Trophoblast cell (in vitro differentiated cells and primary cell): ENCODE data around the gene NPIPB2.
"Not testable (repeated sequence)": the region's sequence is repeated elsewhere in the genome, so short reads cannot be mapped to it uniquely, and the experiment has no call there.

Experiments used
- DNase-seq, 2 donors: peaks; one replicate each; pipeline ENCODE4 v3.0.0-alpha.2; 2016
- H2AFZ ChIP-seq: 2 replicates; pipeline ENCODE4 v1.6.1; 2013; ENCODE audit warnings: low read length, moderate library complexity, mild to moderate bottlenecking; ENCODE audit not compliant: insufficient read depth, poor library complexity
- H2AK5ac ChIP-seq: 2 replicates; pipeline ENCODE4 v1.6.1; 2013; ENCODE audit warnings: mild to moderate bottlenecking, low read length
- H2BK120ac ChIP-seq: 2 replicates; pipeline ENCODE4 v1.6.1; 2013; ENCODE audit warnings: low read length, mild to moderate bottlenecking, moderate library complexity; ENCODE audit not compliant: insufficient read depth, poor library complexity
- H2BK12ac ChIP-seq: 2 replicates; pipeline ENCODE4 v1.6.1; 2013; ENCODE audit warnings: mild to moderate bottlenecking, low read length, moderate library complexity
- H2BK5ac ChIP-seq: 2 replicates; pipeline ENCODE4 v1.6.1; 2013; ENCODE audit warnings: low read length, low read depth, moderate library complexity, mild to moderate bottlenecking; ENCODE audit not compliant: poor library complexity
- H3K14ac ChIP-seq: 2 replicates; pipeline ENCODE4 v1.6.1; 2013; ENCODE audit warnings: mild to moderate bottlenecking, low read length
- H3K18ac ChIP-seq: 2 replicates; pipeline ENCODE4 v1.6.1; 2013; ENCODE audit warnings: mild to moderate bottlenecking, low read length
- H3K23ac ChIP-seq: 2 replicates; pipeline ENCODE4 v1.6.1; 2013; ENCODE audit warnings: low read length
- H3K27ac ChIP-seq: 2 replicates; pipeline ENCODE4 v1.5.1; 2013; ENCODE audit warnings: low read depth, mild to moderate bottlenecking, inconsistent platforms, low read length, moderate library complexity
- H3K27me3 ChIP-seq: 2 replicates; pipeline ENCODE4 v1.6.1; 2013; ENCODE audit warnings: inconsistent platforms, mild to moderate bottlenecking, low read length, moderate library complexity; ENCODE audit not compliant: insufficient read depth
- H3K36me3 ChIP-seq, 2 experiments: 1 replicate in 1 of 2; 2 replicates in 1 of 2; pipeline ENCODE4 v1.6.1; 2013; ENCODE audit warnings: low read length in 2 of 2, mild to moderate bottlenecking in 2 of 2, moderate library complexity in 1 of 2; ENCODE audit not compliant: insufficient read depth in 2 of 2, control insufficient read depth in 1 of 2
- H3K4ac ChIP-seq: 2 replicates; pipeline ENCODE4 v1.6.1; 2013; ENCODE audit warnings: low read depth, mild to moderate bottlenecking, low read length, moderate library complexity
- H3K4me1 ChIP-seq, 2 experiments: 1 replicate in 1 of 2; 2 replicates in 1 of 2; pipeline ENCODE4 v1.6.1; 2013; ENCODE audit warnings: low read length in 2 of 2, mild to moderate bottlenecking in 2 of 2, moderate library complexity in 1 of 2; ENCODE audit not compliant: insufficient read depth in 2 of 2, control insufficient read depth in 1 of 2
- H3K4me2 ChIP-seq: 2 replicates; pipeline ENCODE4 v1.6.1; 2013; ENCODE audit warnings: inconsistent platforms, mild to moderate bottlenecking, low read length, moderate library complexity
- H3K4me3 ChIP-seq: 2 replicates; pipeline ENCODE4 v1.5.1; 2013; ENCODE audit warnings: mild to moderate bottlenecking, low read depth, low read length, inconsistent platforms
- H3K79me1 ChIP-seq: one replicate; pipeline ENCODE4 v1.6.1; 2013; ENCODE audit warnings: low read length
- H3K79me2 ChIP-seq: 2 replicates; pipeline ENCODE4 v1.6.1; 2013; ENCODE audit warnings: low read length, mild to moderate bottlenecking; ENCODE audit not compliant: control insufficient read depth, insufficient read depth, poor library complexity
- H3K9ac ChIP-seq: 2 replicates; pipeline ENCODE4 v1.6.1; 2013; ENCODE audit warnings: mild to moderate bottlenecking, low read length
- H3K9me3 ChIP-seq: 2 replicates; pipeline ENCODE4 v1.6.1; 2013; ENCODE audit warnings: low read depth, mild to moderate bottlenecking, control low read depth, inconsistent platforms, low read length; ENCODE audit not compliant: insufficient read depth
- H4K12ac ChIP-seq: 2 replicates; pipeline ENCODE4 v1.6.1; 2013; ENCODE audit warnings: low read depth, mild to moderate bottlenecking, low read length, moderate library complexity
- H4K8ac ChIP-seq: 2 replicates; pipeline ENCODE4 v1.6.1; 2013; ENCODE audit warnings: low read depth, mild to moderate bottlenecking, low read length, moderate library complexity
- H4K91ac ChIP-seq: one replicate; pipeline ENCODE4 v1.6.1; 2013; ENCODE audit warnings: low read depth, mild to moderate bottlenecking, low read length, moderate library complexity
- WGBS: extraction: QIAGEN DNeasy Blood & Tissue Kit; methylation state at CpG from one replicate; pipeline ENCODE4 v1.1.7; 2013; ENCODE audit warnings: missing lambda C conversion rate; ENCODE audit not compliant: insufficient read length, insufficient coverage; ENCODE audit errors: extremely low coverage; 5-methylcytosine and 5-hydroxymethylcytosine counted together

NPIPB2 gene

DNA sequence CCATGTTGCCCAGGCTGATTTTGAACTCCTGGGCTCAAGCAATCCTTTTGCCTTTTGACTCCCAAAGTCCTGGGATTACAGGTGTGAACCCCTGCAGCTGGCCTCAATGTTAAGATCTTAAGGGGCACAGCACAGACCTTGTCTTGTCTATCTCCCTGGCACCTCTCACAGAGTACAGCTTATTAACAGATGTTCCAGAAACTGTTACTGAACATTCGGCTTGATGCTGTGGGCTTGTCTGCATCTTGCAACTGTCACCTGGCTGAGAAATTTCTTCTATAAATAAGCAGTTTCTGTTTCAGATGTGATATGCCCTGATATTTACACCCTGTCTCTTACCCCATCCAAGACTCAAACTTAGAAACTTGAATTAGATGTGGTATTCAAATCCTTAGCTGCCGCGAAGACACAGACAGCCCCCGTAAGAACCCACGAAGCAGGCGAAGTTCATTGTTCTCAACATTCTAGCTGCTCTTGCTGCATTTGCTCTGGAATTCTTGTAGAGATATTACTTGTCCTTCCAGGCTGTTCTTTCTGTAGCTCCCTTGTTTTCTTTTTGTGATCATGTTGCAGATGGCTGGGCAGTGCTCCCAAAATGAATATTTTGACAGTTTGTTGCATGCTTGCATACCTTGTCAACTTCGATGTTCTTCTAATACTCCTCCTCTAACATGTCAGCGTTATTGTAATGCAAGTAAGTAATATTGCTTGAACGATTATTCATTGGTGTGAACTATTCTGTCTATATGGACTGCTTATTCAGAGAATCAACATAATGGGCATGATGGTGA, 23.1 kb upstream of the NPIPB2 start, which contains the start of gene TNFRSF17:
Gene TNFRSF17, plus strand, starts transcription at position 450 of the 791 bp plus-strand sequence. Its CDS starts 115 bp downstream, at position 565.
- no peak within 1 kb of the TSS for H4K8ac ChIP-seq

DNA sequence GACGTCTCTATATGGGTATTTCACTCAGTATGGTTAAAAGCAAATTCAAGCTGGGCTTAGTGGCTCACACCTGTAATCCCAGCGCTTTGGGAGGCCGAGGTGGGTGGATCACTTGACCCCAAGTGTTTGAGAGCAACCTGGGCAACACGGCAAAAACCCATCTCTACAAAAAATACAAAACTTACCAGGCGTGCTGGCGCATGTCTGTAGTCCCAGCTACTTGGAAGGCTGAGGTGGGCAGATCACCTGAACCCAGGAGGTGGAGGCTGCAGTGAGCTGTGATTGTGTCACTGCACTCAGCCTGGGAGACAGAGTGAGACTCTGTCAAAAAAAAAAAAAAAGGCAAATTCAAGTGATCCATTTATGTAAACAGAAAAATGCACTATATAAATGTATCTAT, 21.9 kb upstream of the NPIPB2 start:
- H3K27ac ChIP-seq = no peak overlapping the region
- DNase-seq = no peak
- H3K23ac ChIP-seq = no peak overlapping the region
- H3K18ac ChIP-seq = no peak overlapping the region
- no CpG with 5 or more reads among the region's 6 CpGs for WGBS
- no peaks in the 10 kb centered on the region for H3K4me1 ChIP-seq
- no peaks in the 10 kb centered on the region for H3K36me3 ChIP-seq
- H2BK5ac ChIP-seq = no peak overlapping the region
- no peak overlapping the region for H2AFZ ChIP-seq
- no peak overlapping the region for H4K91ac ChIP-seq
- H2BK12ac ChIP-seq = no peak overlapping the region
- H2AK5ac ChIP-seq = no peak overlapping the region
- no peak overlapping the region for H3K9ac ChIP-seq
- H3K79me2 ChIP-seq = no peaks in the 10 kb centered on the region
- H3K9me3 ChIP-seq = no peaks in the 10 kb centered on the region
- no peak overlapping the region for H3K4me3 ChIP-seq
- H3K4me2 ChIP-seq = no peak overlapping the region
- H3K79me1 ChIP-seq = no peaks in the 10 kb centered on the region
- H4K12ac ChIP-seq = no peak overlapping the region
- no peaks in the 10 kb centered on the region for H3K27me3 ChIP-seq
- H3K4ac ChIP-seq = no peak overlapping the region
- no peak overlapping the region for H4K8ac ChIP-seq
- H3K14ac ChIP-seq = no peak overlapping the region
- no peak overlapping the region for H2BK120ac ChIP-seq

More for the DNA sequence above, 23.1 kb upstream of the NPIPB2 start, which contains the start of gene TNFRSF17:
- Histone ChIP-seq H2BK120ac (no peak within 1 kb of the TSS), H3K79me1 (no peaks in the 10 kb centered on the region), H3K9me3 (no peaks in the 10 kb centered on the region), H2BK12ac (no peak within 1 kb of the TSS), H3K14ac (no peak within 1 kb of the TSS), H3K4me2 (no peak within 1 kb of the TSS), H2BK5ac (no peak within 1 kb of the TSS), H3K79me2 (no peaks in the 10 kb centered on the region), H4K91ac (no peak within 1 kb of the TSS), H3K23ac (no peak within 1 kb of the TSS), H3K4me3 (no peak within 1 kb of the TSS), H3K27ac (no peak within 1 kb of the TSS), H3K9ac (no peak within 1 kb of the TSS), H3K4me1 (no peaks in the 10 kb centered on the region), H2AK5ac (no peak within 1 kb of the TSS), H3K36me3 (no peaks in the 10 kb centered on the region), H3K4ac (no peak within 1 kb of the TSS), H2AFZ (no peak within 1 kb of the TSS), H3K18ac (no peak within 1 kb of the TSS), H3K27me3 (no peaks in the 10 kb centered on the region), H4K12ac (no peak within 1 kb of the TSS)
- DNase-seq = no peak
- WGBS = no CpG with 5 or more reads among the region's 9 CpGs

DNA sequence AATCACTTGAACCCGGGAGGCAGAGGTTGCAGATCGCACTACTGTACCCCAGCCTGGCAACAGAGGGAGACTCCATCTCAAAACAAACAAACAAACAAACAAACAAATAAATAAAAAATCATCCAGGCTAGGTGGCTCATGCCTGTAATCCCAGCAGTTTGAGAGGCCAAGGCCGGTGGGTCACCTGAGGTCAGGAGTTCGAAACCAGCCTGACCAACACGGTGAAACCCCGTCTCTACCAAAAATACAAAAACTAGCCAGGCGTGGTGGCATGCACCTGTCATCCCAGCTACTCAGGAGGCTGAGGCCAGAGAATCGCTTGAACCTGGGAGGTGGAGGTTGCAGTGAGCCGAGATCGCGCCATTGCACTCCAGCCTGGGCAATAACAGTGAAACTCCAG, 21.1 kb upstream of the NPIPB2 start:
- not testable (repeated sequence) for H3K79me1 ChIP-seq, H4K8ac ChIP-seq, H2BK5ac ChIP-seq, H3K4me2 ChIP-seq, H3K9me3 ChIP-seq, H3K23ac ChIP-seq, H3K27me3 ChIP-seq, H3K4me3 ChIP-seq, H3K4ac ChIP-seq, H3K36me3 ChIP-seq, H3K4me1 ChIP-seq, H3K14ac ChIP-seq, H3K9ac ChIP-seq, H2BK12ac ChIP-seq, H4K12ac ChIP-seq, H4K91ac ChIP-seq, H2AFZ ChIP-seq, H3K79me2 ChIP-seq, H2BK120ac ChIP-seq, DNase-seq, H3K18ac ChIP-seq, H3K27ac ChIP-seq, H2AK5ac ChIP-seq
- WGBS = no CpG with 5 or more reads among the region's 11 CpGs

DNA sequence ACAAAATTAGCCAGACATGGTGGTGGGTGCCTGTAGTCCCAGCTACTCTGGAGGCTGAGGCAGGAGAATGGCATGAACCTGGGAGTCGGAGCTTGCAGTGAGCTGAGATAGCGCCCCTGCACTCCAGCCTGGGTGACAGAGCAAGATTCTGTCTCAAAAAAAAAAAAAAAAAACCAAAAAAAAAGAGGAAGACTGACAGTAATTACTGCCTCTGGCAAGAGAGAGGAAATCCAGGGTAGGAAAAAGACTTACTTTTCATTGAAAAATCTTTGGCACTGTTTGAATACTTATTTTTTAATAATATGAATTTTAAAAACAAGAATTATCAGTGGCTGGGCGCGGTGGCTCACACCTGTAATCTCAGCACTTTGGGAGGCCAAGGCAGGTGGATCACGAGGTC, 20.6 kb upstream of the NPIPB2 start:
- H3K79me2 ChIP-seq, H2BK5ac ChIP-seq, H3K4me1 ChIP-seq, H3K9ac ChIP-seq, H2AK5ac ChIP-seq, H4K91ac ChIP-seq, H3K4me3 ChIP-seq, H2BK120ac ChIP-seq, H3K18ac ChIP-seq, DNase-seq, H3K14ac ChIP-seq, H3K23ac ChIP-seq, H3K79me1 ChIP-seq, H4K12ac ChIP-seq, H3K27ac ChIP-seq, H3K27me3 ChIP-seq, H3K4ac ChIP-seq, H2BK12ac ChIP-seq, H3K9me3 ChIP-seq, H3K4me2 ChIP-seq, H3K36me3 ChIP-seq, H2AFZ ChIP-seq, H4K8ac ChIP-seq: not testable (repeated sequence)
- no CpG with 5 or more reads among the region's 5 CpGs for WGBS
